Non-pigmented ciliary epithelial cell (primary cell): ENCODE measurements around the gene KIF26B.

Source experiments
- DNase-seq: peaks from one replicate; pipeline ENCODE4 v3.0.0-alpha.2; 2010; ENCODE audit warnings: low read depth

The KIF26B gene

GRCh38 chr1:245464290-245464689 is 309.5 kb downstream of the KIF26B start:
- DNase-seq = no peak

DNA sequence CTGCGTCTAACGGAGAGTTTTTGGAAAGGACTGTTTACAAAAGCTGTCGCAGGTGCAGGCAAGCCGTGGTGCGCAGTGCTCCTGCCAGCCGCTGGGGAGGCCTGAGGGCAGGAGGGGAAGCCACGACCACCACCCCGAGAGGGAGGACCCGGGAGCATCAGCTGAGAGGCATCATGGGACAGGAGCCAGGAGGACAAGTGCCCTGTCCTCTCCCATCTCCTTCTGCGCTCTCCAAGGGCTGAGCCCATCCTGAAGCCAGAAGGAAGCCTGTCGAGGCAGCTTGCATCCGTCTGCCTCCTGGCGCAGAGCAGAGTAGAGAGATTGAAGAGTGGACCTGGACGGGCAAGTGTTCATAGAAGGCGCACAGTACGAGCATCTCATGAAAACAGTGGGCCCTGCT is 310.9 kb downstream of the KIF26B start:
- DNase-seq = no peak

GRCh38 chr1:245466261-245466660 is 311.5 kb downstream of the KIF26B start:
- no peak for DNase-seq

DNA sequence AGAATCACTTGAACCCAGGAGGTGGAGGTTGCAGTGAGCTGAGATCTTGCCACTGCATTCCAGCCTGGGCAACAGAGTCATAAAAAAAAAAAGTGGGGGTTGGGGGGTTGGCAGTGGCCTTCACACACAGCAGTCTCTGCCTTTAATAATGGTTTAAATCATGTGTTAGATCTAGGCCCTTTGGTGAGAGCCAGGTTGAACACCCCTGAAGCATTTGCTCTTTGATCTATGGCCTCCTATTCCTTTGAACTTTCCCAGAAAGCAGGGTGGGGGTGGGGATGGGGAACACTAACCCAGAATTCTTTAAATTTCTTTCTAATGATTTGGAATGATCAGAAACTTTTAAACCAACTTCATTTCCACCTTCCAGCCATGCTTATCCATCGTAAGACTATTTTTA is 313.0 kb downstream of the KIF26B start:
- no peak for DNase-seq

- no peak for DNase-seq
These were observed 314.2 kb downstream of the KIF26B start for GRCh38 chr1:245469006-245469405.

- no peak for DNase-seq
These were observed 314.9 kb downstream of the KIF26B start for GRCh38 chr1:245469734-245470133.

DNA sequence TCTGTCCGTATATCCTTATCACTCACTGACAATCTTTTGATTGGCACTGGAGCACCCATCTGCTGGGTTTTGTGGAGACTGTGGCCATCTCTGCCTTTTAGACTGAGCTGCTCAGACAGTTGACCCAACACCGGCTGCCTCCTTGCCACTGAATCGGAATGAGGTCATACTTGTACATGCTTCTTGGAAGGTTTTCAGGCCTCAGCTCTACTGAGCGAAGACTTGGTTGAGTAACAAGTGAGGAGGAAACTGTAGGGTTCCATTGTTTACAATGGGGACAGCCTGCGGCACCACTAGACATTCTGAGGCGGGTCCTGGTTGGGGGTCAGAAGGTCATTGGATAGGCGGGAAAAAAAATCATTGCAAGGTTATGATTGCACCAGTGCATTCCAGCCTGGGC is 320.3 kb downstream of the KIF26B start:
- DNase-seq = peak; percentile 6

DNA sequence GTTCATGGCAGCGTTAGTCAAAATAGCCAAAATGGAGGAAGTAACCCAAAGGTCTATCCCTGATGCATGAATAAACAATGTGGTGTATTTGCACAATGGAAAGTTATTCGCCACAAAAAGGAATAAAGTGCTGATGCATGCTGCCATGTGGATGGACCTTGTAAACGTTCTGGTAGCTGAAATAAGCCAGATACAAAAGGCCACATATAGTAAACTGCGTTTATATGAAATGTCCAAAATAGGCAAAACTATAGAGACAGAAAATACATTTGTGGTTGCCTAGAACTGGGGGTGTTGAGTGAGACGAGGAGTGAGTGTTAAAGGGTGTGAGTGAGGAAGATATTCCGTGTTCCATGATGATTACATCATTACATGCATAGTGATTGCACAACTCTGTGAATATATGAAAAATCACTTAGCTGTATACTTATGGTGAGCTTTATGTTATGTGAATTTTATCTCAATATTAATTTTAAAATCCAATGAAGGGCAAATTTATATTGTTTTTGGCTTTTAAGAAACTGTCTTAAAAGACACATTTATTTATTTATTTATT is 321.3 kb downstream of the KIF26B start:
- DNase-seq = no peak

DNA sequence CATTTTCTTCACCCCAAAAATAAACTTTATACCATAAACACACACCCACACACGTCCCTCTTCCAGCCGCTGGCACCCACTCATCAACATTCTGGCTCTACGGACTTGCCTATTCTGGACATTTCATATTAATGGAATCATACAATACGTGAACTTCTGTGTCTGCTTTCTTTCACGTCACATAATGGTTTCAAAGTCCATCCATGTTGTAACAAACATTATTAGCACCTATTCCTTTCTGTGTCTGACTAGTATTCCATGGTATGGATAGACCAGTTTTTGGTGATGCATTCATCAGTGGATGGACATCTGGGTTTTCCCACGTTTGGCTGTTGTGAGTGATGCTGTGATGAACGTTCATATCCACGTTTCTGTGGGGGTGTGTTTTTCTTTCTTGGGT is 323.2 kb downstream of the KIF26B start:
- DNase-seq = no peak

- no peak for DNase-seq
These were observed 325.8 kb downstream of the KIF26B start for GRCh38 chr1:245480393-245481120.

DNA sequence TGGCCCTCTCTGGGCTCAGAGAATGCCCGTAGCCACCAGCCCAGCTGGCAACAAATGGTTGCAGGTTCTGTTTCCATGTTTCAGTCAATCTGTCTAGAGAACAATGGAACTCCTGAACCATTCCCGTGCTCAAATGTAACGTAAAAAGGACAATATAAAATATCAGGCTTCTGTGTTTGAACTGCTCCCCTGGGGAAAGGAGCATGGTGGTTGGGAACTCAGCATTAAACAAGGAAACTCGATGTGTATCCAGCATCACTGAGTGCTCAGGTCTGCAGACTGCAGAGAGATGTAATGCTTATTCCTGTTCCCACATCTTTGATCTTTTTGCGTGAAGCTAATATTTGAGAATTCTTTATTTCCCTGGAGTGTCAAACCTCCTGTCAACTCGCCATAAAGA is 326.5 kb downstream of the KIF26B start:
- DNase-seq = no peak

- no peak for DNase-seq
These were observed 328.5 kb downstream of the KIF26B start for GRCh38 chr1:245483247-245483646.

GRCh38 chr1:245484176-245484575 is 329.4 kb downstream of the KIF26B start:
- DNase-seq = no peak

GRCh38 chr1:245485996-245486395 is 331.2 kb downstream of the KIF26B start:
- DNase-seq = no peak

- no peak for DNase-seq
These were observed 332.1 kb downstream of the KIF26B start for GRCh38 chr1:245486775-245487470.

GRCh38 chr1:245488346-245489129 is 333.8 kb downstream of the KIF26B start:
- DNase-seq = no peak

- DNase-seq = no peak
These were observed 335.1 kb downstream of the KIF26B start for GRCh38 chr1:245489838-245490237.

- no peak for DNase-seq
These were observed 338.2 kb downstream of the KIF26B start for GRCh38 chr1:245493029-245493428.

GRCh38 chr1:245495681-245496080 is 340.9 kb downstream of the KIF26B start:
- no peak for DNase-seq

GRCh38 chr1:245500546-245500945 is 345.8 kb downstream of the KIF26B start:
- DNase-seq = peak; percentile 31

DNA sequence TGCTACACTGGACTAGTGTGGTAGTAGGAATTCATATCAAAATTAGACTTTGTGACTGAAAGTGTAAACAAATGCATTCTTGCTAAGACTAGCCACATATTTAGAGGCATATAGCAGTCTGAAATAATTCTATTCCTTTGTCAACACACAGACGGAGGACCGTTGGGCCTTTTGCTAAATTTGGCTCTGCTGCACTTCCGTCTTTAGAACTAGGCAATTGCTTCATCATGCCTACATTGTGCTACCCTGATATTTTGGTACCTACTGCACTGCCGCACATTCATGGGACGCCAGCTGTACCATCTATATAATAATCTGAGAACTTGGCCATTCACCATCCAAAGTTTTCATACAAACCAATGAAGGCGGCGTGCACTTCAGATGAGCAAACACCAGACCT is 346.8 kb downstream of the KIF26B start:
- no peak for DNase-seq

- no peak for DNase-seq
These were observed 348.8 kb downstream of the KIF26B start for GRCh38 chr1:245503548-245503947.

- no peak for DNase-seq
These were observed 355.4 kb downstream of the KIF26B start for GRCh38 chr1:245510144-245510543.
